ENCODE measurements around the gene CBLL1. TPM values are rescaled to one million over a fixed set of nuclear protein-coding genes. Genes with fewer than 3 reads are reported as not detected.

CBLL1 gene
- total and polyA plus RNA-seq, 2 donors (not counting 1 experiment from before 2014, with no cell fraction given) = 22.1 to 57.2 TPM

- no peaks in the 10 kb centered on the region for H3K4me1 Mint-ChIP-seq
- CTCF ChIA-PET = no interaction called here
- no peaks in the 10 kb centered on the region for H3K27me3 ChIP-seq (replicated peaks in 1 of 4; ENCODE audit: control extremely low read depth in 1 of 4, control insufficient read depth in 3 of 4, insufficient read depth in 4 of 4, low read length in 3 of 4)
- no peak overlapping the region for H3K4me3 Mint-ChIP-seq
- H3K27ac Mint-ChIP-seq = no peak overlapping the region
- H3K4me3 ChIP-seq (ENCODE audit: control extremely low read depth in 1 of 5, extremely low read depth in 1 of 5, insufficient read depth in 1 of 5, low read depth in 2 of 5, low read length in 4 of 5) = no peak overlapping the region
- no peaks in the 10 kb centered on the region for H3K4me1 ChIP-seq (ENCODE audit: control insufficient read depth in 2 of 2, insufficient read depth in 2 of 2, low read length in 2 of 2)
- no peaks in the 10 kb centered on the region for H4K20me1 ChIP-seq (ENCODE audit: control insufficient read depth, insufficient read depth, low read length, poor library complexity, severe bottlenecking)
- 83% methylated on average over 2 of the region's 3 CpGs for WGBS (ENCODE audit: insufficient coverage)
- no peak for TF ChIP-seq EZH2 (IDR thresholded peaks at IDR 0.05; ENCODE audit: borderline replicate concordance, insufficient read depth, low read depth, low read length, poor library complexity, severe bottlenecking)
- TF ChIP-seq, protein P1, sequence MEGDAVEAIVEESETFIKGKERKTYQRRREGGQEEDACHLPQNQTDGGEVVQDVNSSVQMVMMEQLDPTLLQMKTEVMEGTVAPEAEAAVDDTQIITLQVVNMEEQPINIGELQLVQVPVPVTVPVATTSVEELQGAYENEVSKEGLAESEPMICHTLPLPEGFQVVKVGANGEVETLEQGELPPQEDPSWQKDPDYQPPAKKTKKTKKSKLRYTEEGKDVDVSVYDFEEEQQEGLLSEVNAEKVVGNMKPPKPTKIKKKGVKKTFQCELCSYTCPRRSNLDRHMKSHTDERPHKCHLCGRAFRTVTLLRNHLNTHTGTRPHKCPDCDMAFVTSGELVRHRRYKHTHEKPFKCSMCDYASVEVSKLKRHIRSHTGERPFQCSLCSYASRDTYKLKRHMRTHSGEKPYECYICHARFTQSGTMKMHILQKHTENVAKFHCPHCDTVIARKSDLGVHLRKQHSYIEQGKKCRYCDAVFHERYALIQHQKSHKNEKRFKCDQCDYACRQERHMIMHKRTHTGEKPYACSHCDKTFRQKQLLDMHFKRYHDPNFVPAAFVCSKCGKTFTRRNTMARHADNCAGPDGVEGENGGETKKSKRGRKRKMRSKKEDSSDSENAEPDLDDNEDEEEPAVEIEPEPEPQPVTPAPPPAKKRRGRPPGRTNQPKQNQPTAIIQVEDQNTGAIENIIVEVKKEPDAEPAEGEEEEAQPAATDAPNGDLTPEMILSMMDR (IDR thresholded peaks at IDR 0.05) = no peak
- DNase-seq = no peak
- H2AFZ ChIP-seq (ENCODE audit: insufficient read depth, low read depth, low read length, poor library complexity, severe bottlenecking) = no peak overlapping the region
- H3K9ac ChIP-seq (ENCODE audit: low read length) = no peak overlapping the region
- no peaks in the 10 kb centered on the region for H3K79me2 ChIP-seq (ENCODE audit: control insufficient read depth, insufficient read depth, low read length)
- H3K27ac ChIP-seq (ENCODE audit: low read length in 2 of 2) = no peak overlapping the region
- ATAC-seq (ENCODE audit: low read depth) = no peak
- intact Hi-C loops (cut with micrococcal nuclease) = no loop called here
- POLR2A ChIA-PET = no interaction called here
- no peaks in the 10 kb centered on the region for H3K9me3 Mint-ChIP-seq (ENCODE audit: insufficient read depth)
- H3K4me2 ChIP-seq (replicated peaks; ENCODE audit: low read depth, low read length, poor library complexity, severe bottlenecking) = no peak overlapping the region
- no peaks in the 10 kb centered on the region for H3K36me3 ChIP-seq (replicated peaks in 1 of 2; ENCODE audit: control extremely low read depth in 1 of 2, control insufficient read depth in 1 of 2, extremely low read depth in 1 of 2, insufficient read depth in 2 of 2, low read length in 1 of 2)
- H3K9me3 ChIP-seq (ENCODE audit: control extremely low read depth in 1 of 3, control insufficient read depth in 2 of 3, insufficient read depth in 1 of 3, low read length in 2 of 3) = no peaks in the 10 kb centered on the region
- H3K27me3 Mint-ChIP-seq = peaks cover 7% of the 10 kb centered on the region
Measured at GRCh38 chr7:107810626-107811025, 66.7 kb downstream of the CBLL1 start.

Other genes with a start within 250 kb of the CBLL1 start
- gene COG5, start 180.2 kb upstream of the CBLL1 start, total RNA-seq = 73.0 and 74.8 TPM in 2 replicates
- gene COG5, start 180.2 kb upstream of the CBLL1 start, polyA plus RNA-seq = 7.0 and 9.8 TPM in 2 replicates
- 17.6 and 18.7 TPM in 2 replicates for gene DUS4L, start 180.2 kb upstream of the CBLL1 start, total RNA-seq
- gene DUS4L, start 180.2 kb upstream of the CBLL1 start, polyA plus RNA-seq = 4.0 and 4.1 TPM in 2 replicates
- gene BCAP29, start 163.9 kb upstream of the CBLL1 start, total RNA-seq = 27.3 and 31.8 TPM in 2 replicates
- 24.6 and 32.5 TPM in 2 replicates for gene BCAP29, start 163.9 kb upstream of the CBLL1 start, polyA plus RNA-seq
- gene SLC26A4, start 83.3 kb upstream of the CBLL1 start, total RNA-seq = 0.05 and 0.29 TPM in 2 replicates
- 0.13 and 0.48 TPM in 2 replicates for gene SLC26A4, start 83.3 kb upstream of the CBLL1 start, polyA plus RNA-seq
- gene SLC26A3, start 59.1 kb downstream of the CBLL1 start, total RNA-seq = not detected in 2 replicates
- gene SLC26A3, start 59.1 kb downstream of the CBLL1 start, polyA plus RNA-seq = not detected in 2 replicates
- 47.9 and 48.8 TPM in 2 replicates for gene DLD, start 147.0 kb downstream of the CBLL1 start, total RNA-seq
- gene DLD, start 147.0 kb downstream of the CBLL1 start, polyA plus RNA-seq = 26.7 and 77.2 TPM in 2 replicates

Measured in B cell (primary cell).